HG03442 (cell line): ENCODE measurements around the gene MYPN.
"Not testable (repeated sequence)": the region's sequence is repeated elsewhere in the genome, so short reads cannot be mapped to it uniquely, and the experiment has no call there.

Source experiments
- ATAC-seq: cut with Tn5 transposase; IDR thresholded peaks from one replicate; pipeline ENCODE4 v1.9.1; 2021; ENCODE audit warnings: mild to moderate bottlenecking, moderate library complexity; ENCODE audit not compliant: unreplicated experiment

MYPN gene

DNA sequence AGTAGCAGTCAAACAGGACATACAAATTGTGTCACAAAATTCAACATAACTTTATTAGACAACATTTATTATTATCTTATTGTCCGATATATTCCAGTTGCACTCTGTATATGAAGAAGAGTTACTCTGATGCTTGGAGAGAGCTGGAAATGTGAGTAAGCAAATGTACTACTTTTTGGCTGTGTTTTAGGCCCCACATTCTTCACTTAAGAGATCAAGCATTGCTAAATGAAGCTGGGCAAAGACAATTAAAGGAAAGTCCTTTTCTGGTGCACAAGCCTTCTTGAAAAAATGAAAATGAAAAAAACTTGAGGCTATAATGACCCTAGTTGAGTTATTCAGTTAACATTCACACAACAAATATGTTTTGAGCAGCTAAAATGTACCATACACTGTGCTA is 26.1 kb downstream of the MYPN start:
- ATAC-seq = no peak

DNA sequence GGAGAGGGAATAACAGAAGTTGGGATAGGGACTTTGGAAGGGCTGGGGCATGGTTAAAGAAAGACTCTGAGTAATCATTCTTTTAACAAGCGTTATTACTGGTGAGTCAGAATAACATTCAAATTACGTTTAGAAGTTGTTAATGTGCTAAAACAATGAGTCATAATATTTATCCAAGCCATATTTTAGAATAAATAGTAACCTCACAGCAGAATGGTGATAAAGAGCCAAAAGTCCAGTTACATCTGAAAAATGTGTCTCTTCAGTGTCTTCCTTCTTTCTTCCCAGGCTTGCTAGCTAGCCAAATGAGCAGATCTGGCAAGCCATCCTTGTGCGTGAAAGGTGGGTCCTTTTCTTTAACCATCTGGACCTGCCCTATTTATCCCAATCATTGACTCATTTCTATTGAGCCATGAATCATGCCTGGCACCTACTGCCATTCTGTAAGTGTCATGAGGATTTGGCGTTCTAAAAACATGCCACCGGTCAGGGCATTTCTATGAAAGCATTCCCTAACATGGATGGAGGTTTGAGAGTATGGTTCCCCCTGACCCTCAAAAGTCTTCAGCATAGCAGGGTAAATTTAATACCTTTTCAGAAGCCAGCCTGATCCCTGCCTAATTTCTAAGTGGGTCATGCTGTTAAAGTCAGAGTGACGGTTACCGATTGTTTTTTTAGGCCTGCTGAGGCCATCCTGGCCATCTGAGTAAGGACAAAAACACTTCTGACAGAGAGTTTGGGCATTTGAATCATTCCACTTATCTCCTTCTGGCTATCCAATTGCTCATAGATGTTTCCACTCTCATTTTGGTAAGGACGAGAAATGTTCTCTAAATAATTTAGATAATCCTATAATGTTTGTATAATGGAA is 26.9 kb downstream of the MYPN start:
- no peak for ATAC-seq

DNA sequence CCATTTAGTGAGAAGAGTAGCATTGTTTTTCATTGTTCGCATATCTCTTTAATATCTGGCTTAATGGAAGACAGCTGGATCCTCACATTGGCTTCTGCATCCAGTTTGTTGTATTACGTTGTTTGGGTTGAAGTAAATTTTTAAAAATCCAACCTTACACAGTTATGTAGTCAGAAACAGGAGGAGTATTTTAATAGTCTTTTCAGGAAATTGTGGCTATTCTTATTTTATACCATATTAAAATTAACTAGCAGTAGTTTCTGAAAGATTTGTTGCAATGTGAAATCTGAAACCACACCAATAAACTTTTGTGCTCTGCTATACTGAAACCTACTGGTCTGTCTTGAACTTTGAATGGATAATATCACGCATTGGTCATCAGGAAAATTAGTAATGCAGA is 27.9 kb downstream of the MYPN start:
- ATAC-seq = no peak

- ATAC-seq = no peak
Observed at GRCh38 chr10:68138526-68138925, 29.2 kb downstream of the MYPN start.

GRCh38 chr10:68139448-68140272 is 30.4 kb downstream of the MYPN start:
- no peak for ATAC-seq

- ATAC-seq = no peak
Observed at GRCh38 chr10:68142761-68143160, 33.5 kb downstream of the MYPN start.

DNA sequence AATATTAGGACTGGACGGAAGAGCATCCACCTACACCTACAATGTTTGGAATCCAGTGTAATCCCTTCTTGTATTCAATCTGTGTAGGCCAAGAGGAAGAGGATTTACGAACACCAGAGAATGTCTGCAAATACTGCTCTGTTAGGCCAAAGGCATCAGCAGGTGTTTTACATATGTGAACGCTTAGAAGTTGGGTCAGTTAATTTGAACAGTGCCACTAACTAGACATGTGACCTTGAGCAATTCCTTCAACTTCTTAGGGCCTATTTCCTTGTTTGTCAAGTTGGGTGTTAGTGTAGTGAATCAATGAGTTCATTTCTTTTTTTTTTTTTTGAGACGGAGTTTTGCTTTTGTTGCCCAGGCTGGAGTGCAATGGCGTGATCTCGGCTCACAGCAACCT is 35.4 kb downstream of the MYPN start:
- ATAC-seq = no peak

DNA sequence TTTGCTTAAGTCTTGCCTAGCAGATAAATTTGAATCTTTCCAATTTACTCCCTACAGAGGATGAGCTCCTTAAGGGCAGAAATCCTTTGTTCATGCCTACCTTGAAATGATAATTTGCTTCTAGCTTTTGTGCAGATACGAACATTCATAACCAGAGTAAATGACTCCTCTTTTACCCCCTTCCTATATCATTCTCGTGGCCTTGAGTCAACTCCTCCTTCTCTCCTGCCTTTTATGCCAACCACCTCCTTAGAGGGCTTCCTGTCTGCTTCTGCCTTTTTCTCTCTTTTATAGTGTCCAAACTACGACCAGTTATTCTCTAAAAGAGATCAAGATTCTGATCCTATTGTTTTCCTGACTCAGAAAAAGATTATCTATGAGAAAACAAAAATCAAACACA is 36.4 kb downstream of the MYPN start:
- no peak for ATAC-seq

DNA sequence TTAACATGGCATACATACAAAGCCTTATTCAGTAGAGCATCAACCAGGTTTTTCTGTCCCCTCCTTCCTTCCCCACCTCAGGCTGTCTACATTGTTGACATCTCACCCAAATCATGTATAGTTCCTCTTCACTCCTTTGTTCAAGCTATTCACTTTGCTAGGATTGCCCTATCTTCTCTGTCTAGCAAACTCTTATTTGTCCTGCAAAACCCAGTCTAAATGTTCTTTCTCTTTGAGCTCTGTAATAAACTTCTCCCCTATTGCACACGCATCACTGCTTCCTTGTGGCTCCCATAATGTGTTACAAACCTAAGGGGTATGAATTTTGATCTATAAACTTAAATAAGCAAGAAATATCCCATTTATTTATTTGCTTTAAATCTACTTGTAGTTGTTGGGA is 36.8 kb downstream of the MYPN start:
- no peak for ATAC-seq

- ATAC-seq = no peak
Observed at GRCh38 chr10:68151453-68151852, 42.2 kb downstream of the MYPN start.

DNA sequence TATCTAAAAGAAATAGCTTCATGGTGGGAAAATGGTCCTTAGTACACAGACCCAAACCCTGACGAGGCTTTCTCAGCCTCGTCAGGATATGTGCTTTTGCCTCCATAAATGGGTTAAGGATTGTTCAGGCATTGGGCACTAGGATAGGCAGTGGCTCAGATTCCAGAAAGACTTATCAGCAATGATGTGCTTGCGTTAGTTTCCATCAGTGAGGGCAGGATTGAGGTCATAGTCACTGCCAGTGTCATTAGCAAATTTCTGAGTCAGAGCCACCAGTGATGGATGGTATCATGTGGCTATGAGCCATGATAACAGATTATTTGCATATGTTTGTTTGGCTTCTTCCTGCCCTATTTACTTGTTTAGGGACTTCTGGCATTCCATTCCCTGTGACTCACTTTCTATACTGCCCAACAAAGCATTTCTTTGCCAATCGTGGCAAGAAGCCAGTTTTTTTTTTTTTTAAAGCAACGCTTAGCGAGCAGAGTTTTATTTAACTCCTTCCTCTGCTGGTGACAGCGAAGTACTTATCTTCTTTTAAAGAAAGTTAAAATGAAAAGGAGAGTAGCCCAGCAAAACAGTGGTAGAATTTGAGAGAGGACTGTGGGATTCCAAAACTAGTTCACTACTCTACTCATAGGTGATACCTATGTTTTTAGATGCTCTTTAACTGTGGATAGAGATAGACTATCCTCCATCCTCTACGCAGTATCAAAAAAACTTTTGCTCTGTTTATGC is 44.4 kb downstream of the MYPN start:
- peak; percentile 52 for ATAC-seq

DNA sequence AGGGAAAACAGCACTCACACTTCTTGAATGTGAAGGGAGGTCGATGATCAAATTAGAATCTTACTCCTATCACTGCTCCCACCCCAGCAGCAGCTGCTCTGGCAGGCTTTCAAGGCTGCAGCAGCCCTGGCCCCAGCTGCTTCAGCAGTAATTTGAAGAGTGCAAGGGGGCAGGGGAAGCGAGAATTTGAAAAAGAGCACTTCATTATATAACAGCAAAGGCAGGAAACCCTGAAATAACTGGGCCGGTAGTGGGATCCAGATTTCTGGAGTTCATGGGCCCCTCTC is 44.9 kb downstream of the MYPN start:
- no peak for ATAC-seq

DNA sequence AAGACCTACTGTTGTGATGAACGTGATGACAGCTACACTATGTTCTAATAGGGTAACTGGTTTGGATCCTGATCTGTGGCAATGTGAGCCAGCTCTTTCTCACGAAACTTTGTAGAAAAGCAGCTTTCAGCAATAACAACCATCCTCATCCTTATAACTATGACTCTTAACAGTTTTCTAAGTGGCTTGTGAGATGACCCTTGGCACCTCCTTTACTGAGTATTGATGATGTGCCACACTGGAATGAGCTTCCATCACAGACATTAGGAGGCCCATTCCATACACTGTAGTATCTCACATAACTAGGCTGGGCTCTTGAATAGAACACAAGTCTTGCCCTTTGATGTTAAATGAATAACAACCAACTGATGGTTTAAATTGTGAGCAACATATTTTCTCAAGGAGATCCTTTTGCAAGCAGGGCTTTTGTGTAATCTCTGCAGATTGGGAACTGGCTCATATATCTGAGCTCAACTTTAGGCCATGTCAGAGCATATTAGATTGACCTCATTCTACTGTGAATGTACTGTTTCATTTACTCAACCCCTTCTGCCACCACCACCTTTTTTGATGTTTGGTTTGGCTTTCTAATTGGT is 46.4 kb downstream of the MYPN start:
- ATAC-seq = no peak

DNA sequence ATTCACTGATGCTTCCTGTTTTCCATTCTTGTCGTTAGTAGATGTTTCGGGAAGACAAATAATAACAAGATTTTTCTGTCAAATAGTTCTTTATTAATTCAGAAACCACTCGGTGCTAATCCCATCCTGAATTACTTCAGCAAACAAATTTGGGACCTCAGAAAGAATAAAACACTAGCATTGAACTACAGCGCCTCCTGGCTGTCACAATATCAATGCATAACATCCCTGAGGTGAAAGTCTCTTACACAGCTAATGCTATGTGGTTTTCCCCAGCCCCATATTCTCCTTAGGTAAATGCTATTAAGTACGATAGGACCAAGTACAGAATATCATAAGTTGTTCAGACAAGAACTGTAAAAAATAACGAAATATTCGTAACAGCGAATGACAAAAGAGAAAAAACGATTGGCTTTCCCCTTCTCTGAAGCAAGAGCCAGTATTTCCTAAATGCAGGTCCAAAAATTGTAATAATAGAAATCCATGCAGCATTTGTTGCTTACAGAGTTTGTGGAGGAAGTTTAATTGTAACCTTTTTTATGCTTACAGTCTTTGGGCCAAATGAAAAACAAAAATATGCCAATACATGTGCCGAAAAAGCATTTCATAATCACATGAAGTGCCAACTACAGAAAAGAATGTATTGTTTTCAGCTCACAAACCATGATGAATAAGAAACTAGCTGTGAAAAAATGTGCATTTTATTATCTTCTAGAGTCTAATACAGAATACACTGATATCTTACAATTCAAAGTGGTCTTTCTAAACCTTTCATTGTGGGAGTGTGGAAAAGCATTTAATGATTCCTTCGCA is 47.3 kb downstream of the MYPN start:
- ATAC-seq = no peak

- not testable (repeated sequence) for ATAC-seq
Observed at GRCh38 chr10:68157522-68157921, 48.2 kb downstream of the MYPN start.

DNA sequence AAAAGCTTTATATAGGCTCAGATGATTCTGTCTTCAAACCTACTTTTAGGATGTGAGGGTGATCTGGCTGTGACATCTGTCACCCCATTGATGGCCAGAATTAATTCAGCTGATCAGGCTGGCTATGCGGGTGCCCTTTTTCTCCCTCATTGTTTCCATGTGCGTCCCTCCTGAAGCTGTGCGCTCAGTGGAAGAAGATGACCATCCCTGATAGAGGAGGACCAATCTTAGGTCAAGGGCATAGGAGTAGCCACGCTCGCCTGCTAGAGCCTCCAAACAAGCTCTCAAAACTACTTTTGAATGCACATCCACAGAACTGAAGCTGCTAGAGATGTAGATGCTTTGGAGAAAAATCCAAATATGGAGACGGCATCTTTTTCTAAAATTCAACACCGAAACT is 48.7 kb downstream of the MYPN start:
- ATAC-seq = no peak

GRCh38 chr10:68163735-68164134 is 54.4 kb downstream of the MYPN start:
- ATAC-seq = peak; percentile 92

- no peak for ATAC-seq
Observed at GRCh38 chr10:68165643-68166042, 56.4 kb downstream of the MYPN start.

DNA sequence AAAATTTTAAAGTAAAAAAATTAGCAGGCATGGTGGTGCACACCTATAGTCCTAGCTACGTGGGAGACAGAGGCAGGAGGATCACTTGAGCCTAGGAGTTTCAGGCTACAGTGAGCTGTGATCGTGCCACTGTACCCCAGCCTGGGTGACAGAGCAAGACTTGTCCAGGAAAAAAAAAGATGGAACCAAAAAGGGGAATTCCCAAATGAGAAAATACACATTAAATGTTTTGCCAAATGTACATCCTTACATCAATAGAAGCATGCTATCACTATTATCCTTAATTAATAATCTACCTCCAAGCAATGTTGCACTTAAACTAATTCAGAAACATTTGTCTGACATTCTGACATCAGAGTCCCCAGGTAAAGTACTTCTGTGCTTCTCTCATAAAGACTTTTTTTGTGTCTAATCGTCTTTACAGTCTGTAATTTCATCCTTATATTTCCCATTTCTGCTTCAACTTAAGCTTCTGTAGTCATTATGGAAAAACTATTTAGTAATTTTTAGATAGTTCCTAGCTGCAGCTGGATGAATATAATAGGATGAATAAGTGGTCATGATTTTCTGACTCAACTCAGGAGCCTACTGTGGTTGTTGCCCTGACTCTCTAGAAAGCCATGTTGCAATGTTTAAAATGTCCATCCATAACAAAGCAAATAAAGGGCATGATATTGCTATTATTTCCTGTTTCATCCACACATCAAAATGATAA is 57.7 kb downstream of the MYPN start:
- no peak for ATAC-seq
